Stromal cell of bone marrow (primary cell): ENCODE measurements around the gene RIPPLY3.
"Not testable (repeated sequence)": the region's sequence is repeated elsewhere in the genome, so short reads cannot be mapped to it uniquely, and the experiment has no call there.

Source experiments
- DNase-seq: peaks from one replicate; pipeline ENCODE4 v3.0.0-alpha.2; 2012; ENCODE audit warnings: low read depth

Gene RIPPLY3

DNA sequence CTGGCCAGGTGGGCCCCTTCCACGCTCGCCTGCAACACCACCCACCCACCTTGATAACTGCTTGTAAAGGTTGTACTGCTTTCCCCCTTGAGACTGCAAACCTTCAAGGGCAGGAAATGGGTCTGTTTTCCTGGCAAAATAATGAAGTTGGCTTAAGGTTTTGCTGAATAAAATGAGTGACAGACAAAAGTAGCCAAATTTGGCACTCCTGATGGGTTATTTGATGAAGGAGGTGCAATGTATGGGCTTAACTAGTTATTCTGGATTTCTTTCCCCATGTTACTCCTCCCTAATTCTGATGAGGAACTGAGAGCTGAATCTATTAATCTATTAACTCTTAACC lies 25.5 kb upstream of the RIPPLY3 start:
- DNase-seq: no peak

DNA sequence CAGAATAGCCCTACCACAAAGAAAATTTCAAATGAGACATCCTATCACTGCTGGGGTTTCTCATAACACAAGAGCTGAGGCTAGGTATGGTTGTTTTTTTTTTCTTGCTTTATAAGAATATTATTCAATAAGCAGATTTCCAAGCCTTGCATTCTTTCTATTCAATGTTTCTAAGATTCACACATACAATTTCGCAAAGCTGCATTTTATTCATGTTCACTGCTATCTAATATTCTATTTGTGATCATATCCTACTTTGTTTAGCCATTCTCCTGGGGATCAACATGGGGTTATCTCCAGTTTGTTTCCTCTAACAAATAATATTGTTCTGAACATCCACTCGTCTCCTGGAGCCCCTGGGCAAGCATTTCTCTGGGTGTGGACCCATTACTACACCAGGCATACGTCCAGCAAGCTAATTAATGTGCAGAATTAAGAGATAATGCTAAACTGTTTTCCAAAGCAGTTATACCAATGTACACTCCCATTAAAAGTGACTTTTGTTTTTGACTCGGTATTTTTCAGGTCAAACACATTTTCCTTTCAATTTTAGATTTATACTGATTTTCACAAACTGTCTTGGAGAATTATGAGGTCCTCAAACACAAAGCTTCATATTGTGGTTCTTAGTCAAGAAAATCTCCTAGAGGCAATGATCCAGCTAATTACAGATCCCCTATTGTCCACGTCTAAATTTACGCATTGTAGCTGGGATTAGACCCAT lies 24.4 kb upstream of the RIPPLY3 start:
- DNase-seq: no peak

DNA sequence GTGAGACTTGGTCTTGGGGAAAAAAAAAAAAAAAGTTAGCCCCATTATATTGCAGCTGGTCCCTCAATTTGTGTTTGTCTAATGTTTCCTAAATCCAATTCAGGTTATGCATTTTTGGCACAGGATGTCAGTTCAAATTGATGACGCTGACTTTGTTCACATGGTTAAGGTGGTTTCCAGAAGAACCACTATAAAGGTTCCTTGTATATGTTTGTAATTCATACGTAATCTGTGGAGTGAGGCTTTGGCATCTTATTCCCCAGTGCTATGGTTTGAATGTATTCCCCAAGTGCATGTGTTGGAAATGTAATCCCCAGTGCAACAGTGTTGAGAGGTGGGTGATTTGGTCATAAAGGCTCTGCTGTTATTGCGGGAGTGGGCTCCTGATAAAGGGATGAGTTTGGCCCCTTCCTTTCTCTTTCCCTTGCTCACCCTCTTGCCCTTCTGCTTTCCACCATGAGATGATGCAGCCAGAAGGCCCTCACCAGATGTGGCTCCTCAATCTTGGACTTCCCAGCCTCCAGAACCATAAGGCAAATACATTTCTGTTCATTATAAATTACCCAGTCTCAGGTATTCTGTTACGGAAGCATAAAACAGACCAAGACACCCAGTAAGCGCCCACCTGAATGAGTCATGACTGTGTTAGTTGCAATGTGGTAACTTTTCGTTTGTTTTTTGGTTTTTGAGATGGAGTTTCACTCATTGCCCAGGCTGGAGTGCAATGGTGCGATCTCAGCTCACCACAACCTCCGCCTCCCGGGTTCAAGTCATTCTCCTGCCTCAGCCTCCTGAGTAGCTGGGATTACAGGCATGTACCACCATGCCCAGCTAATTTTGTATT lies 20.5 kb upstream of the RIPPLY3 start:
- no peak for DNase-seq

DNA sequence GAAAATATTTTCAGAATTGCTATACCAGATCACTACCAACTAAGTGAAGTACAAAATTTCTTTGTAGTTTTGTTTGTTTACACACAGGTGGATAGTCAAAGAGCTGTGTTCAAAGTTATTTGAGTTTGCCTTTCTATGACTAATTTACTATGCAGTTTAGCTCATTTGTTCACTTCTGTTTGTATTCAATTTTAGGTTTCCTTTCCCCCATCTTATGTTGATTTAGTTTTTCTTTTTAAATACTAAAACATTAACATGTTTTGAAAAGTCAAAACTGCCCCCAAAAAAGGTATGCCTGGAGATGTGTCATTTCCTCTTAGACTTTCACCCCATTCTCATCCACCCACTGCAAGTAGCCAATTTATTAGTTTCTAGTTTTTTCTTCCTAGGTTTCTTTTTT lies 18.7 kb upstream of the RIPPLY3 start:
- no peak for DNase-seq

DNA sequence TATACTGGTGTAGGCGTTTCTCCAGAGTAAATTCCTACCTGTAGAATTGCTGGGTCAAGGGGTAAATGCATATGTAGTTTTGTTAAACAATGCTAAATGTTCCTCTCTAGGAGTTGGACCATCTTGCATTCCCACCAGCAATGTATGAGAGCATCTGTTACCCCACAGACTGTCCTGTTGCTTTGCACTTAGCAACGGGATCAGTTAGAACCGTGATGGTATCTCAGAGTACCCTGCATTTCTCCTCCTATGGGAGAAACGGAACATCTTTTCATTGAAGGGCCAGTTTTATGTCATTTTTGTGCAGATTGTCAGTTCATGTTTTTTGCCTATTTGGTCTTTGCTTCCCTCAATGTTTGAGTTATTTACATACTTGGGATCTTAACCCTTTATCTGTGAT lies 18.0 kb upstream of the RIPPLY3 start:
- no peak for DNase-seq

DNA sequence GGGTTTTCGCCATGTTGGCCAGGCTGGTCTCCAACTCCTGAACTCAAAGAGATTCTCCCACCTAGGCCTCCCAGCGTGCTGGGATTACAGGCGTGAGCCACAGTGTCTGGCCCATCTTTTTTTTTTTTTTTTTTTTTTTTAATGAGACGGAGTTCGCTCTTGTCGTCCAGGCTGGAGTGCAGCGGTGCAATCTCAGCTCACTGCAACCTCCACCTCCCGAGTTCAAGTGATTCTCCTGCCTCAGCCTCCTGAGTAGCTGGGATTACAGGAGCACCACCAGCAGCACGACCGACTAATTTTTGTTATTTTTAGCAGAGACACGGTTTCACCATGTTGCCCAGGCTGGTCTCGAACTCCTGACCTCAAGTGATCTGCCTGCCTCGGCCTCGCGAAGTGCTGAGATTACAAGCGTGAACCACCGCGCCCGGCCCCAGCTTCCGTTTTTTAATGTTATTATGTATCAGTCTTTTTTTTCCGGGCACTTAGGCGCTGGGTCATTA lies 17.3 kb upstream of the RIPPLY3 start:
- not testable (repeated sequence) for DNase-seq

DNA sequence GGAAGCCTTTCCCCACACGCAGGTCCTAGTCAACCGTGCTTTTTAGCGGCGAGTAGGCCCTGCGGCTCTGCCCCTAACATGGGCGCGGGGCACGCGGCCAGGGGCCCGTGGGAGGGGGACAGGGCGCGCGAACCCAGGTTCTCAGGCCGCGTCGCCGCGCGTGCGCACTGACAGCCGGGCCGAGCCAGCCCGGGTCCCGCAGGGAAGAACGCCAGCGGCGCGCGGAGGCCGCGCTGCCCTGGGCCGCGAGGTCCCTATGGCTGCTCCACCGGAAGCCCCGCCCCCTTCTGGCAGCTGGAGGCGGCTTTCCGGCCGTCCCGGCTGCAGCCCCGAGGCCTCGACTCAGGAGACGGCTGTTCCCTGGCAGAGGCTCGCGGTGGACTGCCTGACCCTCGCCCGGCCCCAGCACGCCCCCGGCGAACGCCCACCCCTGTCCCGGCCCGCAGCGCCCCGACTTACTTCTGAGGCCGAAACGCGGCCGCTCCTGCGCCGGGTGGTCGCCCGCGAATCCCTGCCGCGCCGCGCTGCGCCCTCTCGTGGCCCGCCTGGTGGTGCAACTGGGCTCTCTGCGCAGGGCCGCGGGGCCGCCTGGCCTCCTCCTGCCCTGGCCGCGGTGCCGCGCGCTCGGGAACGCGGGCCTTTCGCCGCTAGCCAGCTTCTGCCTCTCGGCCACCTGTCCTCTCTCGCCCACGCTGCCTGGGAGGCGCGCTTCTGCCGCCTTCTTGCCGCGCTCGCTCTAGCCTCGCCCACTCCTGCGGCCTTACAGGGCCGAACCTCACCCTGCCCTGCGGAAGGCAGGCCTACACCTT lies 16.6 kb upstream of the RIPPLY3 start:
- DNase-seq: peak; percentile 86

GRCh38 chr21:36990508-36991205 lies 15.8 kb upstream of the RIPPLY3 start:
- DNase-seq: no peak

GRCh38 chr21:36992671-36993070 lies 13.8 kb upstream of the RIPPLY3 start:
- DNase-seq: no peak

DNA sequence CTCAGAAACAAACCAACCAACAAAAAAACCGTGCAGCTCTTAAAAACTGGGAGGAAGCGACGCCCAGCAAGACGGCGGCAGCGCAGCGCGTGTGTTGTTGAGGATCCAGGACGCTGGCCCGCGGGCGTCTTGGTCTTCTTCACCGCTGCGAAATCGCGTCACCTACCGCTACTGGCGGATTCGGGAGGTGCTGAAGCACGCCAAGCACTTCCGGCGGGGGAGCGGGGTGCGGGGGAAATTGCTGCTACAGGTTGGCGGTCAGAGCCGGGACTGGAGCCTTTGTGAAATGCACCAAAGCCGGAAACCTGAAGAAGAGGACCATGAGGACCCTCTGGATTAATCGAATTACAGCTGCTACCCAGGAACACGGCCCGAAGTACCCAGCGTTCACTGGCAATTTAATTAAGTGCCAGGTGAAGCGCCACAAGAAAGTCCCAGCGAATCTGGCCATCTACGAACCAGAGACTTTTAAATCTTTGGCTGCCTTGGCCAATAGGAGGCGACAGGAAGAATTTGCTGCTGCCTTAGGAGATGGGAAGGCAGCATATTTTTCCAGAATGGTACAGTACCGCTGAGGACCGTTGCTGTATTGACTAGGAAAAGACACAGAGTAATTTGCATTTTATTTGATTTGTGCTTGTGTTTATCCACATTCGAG lies 11.9 kb upstream of the RIPPLY3 start:
- no peak for DNase-seq

DNA sequence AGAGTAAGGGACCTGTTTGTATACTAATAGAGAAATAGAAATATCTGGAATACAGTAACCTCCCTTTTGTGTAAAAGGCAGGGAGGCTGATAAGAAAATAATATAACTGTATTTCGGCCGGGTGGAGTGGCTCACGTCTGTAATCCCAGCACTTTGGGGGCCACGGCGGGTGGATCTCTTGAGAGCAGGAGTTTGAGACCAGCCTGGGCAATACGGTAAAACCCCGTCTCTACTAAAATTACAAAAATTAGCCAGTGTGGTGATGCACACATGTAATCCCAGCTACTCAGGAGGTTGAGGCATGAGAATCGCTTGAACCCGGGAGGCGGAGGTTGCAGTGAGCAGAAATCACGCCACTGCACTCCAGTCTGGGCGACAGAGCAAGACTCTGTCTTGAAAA lies 11.2 kb upstream of the RIPPLY3 start:
- DNase-seq: not testable (repeated sequence)

DNA sequence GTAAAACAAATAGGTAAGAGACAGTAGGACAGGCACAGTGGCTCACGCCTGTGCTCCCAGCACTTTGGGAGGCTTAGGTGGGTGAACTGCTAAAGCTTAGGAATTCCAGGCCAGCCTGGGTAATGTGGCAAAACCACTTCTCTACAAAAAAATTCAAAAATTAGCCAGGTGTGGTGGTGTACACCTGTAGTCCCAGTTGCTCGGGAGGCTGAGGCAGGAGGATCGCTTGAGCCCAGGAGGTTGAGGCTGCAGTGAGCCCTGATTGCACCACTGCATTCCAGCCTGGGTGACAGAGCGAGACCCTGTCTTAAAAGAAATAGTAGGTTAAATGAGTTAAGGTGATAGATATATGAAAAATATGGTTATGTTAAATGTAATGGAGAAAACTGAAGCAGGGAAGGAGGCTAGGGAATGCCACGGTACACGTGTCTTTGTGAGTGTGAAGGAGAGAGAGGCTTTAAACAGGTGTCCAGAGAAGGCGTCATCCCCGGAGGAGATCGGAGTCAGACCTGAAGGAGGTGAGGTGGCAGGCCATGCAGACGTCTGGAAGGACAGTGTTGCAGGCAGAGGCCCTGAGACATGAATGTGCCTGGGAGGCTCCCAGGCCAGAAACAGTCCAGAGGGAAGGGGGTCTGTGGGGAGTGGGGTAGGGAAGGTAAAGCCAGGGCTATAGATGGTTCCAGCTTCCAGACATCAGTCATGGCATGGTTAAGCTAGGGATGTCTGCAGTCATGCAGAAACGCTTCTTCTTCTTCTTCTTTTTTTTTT lies 7.2 kb upstream of the RIPPLY3 start:
- DNase-seq: no peak

DNA sequence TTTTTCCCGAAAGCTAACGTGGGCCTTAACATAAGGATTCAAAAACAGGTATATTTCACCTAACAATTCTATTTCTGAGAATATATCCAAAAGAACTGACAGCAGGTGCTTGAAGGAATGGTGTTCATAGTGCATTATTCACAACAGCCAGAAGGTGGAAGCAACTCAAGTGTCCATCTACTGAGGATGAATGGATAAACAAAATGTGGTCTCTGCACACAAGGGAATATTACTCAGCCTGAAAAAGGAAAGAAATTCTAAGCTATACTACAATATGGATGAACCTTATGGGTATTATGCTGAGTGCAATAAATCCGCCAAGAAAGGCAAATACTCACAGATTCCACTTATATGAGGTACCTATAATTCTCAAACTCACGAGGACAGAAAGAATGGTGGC lies 6.1 kb upstream of the RIPPLY3 start:
- DNase-seq: no peak

GRCh38 chr21:37001441-37001840 lies 5.1 kb upstream of the RIPPLY3 start:
- no peak for DNase-seq

DNA sequence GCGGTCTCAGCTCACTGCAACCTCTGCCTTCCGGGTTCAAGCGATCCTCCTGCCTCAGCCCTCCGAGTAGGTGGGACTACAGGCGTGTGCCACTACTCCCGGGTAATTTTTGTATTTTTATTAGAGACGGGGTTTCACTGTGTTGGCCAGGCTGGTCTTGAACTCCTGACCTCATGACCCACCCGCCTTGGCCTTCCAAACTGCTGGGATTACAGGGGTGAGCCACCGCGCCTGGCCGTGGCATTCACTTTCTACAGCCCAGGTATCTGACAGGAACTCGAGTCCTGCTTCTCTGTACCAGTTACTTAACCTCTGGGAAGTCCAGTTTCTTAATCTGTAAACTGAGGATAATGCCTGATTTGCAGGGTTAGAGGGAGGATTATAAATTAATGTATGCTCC lies 3.7 kb upstream of the RIPPLY3 start:
- not testable (repeated sequence) for DNase-seq

DNA sequence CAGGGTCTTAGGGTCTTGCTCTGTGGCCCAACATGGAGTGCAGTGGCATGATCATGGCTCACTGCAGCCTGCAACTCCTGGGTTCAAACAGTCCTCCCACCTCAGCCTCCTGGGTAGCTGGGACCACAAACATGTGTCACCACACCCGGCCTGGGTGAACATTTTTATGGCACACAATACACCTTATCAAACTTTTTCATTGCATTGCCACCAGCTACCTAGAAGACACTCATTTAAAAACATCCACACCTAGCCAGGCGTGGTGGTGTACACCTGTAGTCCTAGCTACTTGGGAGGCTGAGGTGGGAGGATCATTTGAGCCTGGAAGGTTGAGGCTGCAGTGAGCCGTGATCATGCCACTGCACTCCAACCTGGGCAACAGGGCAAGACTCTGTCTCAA lies 2.6 kb upstream of the RIPPLY3 start:
- DNase-seq: not testable (repeated sequence)

DNA sequence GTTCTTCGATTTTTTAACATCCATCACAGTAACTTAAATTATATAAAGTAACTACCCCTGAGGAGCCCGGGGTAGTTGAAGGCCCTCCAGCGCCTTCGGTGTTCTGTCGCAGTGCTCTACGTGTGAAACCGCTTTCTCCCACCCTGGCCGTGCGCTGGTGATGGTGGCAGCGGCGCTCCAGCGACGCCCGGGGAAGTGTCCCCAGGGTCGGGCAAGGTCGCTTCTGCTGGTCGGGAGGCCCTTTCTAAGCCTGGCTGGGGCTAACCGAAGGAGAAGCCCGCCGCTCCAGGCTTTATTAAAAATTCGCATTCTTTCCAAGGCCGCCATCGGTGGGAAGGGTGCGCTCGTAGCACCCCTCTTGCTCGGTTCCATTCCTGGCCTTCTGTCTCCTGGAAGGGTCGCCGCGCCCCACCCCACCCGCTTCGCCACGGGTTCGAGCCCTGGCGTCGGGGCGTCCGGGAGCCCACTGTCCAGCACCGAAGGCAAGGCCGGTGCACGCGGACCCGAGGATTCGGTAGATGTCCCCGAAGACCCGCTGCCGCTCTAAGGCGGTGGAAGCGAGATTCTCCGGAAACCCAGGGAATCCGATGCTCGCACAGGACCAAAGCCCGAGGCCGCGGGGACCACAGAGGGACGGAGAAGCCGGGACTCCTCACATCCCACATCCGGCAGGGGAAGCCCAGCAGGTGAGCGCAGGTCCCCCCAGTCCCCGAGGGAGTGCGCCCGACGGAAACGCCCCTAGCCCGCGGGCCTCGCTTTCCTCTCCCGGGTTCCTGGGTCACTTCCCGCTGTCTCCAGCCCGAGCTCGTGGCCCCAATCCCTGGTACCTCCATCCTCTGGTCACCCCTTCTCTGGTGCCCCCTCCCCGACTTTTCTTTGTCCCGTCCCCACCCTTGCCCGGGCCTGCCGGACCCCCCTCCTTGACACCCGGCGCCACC lies 685 bp upstream of the RIPPLY3 start:
- no peak for DNase-seq

GRCh38 chr21:37008724-37009123 lies 2.2 kb downstream of the RIPPLY3 start:
- no peak for DNase-seq

GRCh38 chr21:37009740-37010341 lies 3.3 kb downstream of the RIPPLY3 start:
- peak; percentile 76 for DNase-seq
